Stimulated activated CD4-positive, alpha-beta T cell treated with anti-CD3 and anti-CD28 coated beads, Interleukin-12 subunit alpha, Interleukin-12 subunit beta, amount 100 ng/mL, for 48 hours (primary cell): ENCODE measurements around the gene AAK1.

ENCODE experiments used
- DNase-seq, 3 donors: peaks; one replicate each; pipeline ENCODE4 v3.0.0-alpha.2; 2020; ENCODE audit warnings: low read depth in 2 of 3, low spot score in 1 of 3

The AAK1 gene

GRCh38 chr2:69603146-69603743 lies 40.3 kb downstream of the AAK1 start:
- DNase-seq, result no peak

- DNase-seq, result no peak
Measured at GRCh38 chr2:69601179-69601612, 42.3 kb downstream of the AAK1 start.

GRCh38 chr2:69600425-69600824 lies 43.1 kb downstream of the AAK1 start:
- no peak for DNase-seq

DNA sequence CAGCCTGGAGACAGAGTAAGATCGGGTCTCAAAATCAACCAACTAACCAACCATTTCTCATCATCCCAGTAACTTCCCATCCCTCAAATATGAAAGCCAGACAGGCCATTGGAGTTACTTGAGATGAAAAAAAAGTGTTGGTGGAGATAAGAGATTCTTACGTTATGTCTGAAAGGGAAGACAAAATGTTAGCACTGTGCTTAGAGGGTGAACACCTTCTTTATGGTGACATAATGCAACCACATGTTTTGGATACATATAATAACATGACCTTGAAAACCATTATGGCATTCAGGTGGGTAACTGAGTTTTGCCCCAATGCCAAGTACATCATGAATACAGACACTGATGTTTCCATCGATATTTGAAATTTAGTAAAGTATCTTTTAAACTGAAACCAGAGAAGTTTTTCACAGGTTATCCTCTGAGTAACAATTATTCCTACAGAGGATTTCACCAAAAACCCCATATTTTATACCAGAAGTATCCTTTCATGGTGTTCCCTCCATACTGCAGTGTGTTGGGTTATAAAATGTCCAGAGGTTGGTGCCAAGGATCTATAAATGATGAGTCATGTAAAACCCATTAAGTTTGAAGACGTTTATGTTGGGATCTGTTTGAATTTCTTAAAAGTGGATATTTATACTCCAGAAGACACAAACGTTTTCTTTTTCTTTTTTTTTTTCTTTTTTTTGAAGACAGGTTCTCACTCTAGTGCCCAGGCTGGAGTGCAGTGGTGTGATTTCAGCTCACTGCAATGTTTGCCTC lies 45.5 kb downstream of the AAK1 start:
- DNase-seq, result no peak

DNA sequence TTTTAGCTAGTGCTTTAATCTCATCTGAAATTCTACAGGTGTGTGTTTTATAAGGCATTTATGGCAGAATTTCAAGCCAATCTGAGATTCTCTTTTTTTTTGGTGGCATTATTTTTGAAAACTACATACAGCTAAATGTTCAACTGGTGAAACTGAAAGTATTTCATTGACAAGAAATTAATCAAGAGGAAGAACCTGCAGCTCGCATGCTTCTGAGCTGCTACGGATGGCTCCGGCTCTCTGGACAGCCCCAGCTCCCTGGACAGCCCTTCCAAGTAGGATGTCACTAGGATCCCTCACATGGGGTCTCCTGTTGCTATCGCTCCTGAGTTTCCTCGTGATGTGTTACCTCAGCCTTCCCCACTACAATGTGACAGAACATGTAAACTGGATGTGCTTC lies 46.4 kb downstream of the AAK1 start:
- no peak for DNase-seq

GRCh38 chr2:69594341-69594740 lies 49.2 kb downstream of the AAK1 start:
- no peak for DNase-seq

DNA sequence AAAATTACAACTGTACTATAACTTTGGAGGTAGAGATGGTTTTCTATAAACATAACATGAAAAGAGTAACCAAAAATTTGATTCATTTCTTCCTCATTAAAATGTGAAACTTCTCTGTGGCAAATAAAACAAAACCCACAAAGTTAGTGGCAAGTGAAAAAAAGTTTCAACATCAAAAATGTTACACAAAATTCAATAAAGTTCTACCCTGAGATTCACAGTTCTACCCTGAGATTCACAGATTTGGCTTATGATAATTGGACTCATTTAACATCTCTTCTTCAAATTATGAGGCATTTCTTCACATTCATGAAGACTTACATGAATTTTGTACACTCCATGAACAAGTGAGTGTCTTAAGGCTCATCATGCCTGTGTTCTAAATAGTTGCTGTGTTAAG lies 51.0 kb downstream of the AAK1 start:
- no peak for DNase-seq

GRCh38 chr2:69589973-69590652 lies 53.4 kb downstream of the AAK1 start:
- DNase-seq, result no peak

GRCh38 chr2:69588945-69589344 lies 54.6 kb downstream of the AAK1 start:
- DNase-seq, result no peak

DNA sequence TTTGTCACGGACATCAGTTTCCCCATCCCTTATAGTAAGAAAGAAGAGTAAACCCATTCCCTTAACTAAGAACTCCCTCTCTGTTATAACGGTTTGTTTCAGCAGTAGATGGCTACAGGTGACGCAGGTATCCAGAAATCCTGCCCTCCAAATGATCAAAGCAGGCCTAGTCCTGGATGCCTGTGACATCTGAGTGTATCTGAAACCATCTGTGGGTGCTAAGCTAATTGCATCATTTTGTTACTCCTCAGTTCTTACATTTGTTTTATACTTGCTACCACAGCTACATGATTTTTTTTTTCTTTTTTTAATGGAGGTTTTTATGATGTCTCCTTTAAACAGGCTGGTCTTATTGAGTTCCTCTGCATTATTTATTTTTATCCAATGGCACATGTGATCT lies 55.1 kb downstream of the AAK1 start:
- DNase-seq, result no peak

DNA sequence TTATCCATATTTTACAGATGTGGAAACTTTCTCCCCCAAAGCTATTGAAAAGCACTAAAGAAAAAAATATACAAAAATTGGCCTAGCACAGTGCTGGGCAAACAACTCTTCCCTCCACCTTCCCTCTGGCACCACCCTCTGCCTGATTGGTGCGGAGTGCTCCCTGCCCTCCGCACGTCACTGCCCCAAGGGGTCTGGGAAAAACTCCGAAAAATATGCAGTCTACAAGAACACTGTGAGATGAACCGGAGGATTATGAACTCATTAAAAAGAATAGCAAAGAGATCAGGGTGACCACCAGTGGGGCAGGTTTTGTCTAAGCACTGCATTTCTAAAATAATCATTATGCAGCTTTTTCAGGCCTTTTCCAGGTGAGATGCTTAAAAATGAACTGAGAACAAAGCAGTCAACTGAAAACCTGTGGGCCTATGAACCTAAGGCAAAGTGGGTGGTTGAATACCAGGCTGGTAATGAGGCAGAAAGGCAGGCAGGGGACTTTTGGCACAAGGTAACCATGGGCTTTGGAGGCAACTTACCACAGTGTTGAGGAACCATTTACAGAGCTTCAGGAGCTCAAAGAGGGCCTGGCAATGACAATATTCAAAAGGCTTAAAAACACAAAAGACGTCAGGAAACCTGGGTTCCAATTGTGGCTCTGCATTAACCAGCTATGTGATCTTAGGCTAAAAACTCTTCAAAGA lies 57.5 kb downstream of the AAK1 start:
- no peak for DNase-seq

DNA sequence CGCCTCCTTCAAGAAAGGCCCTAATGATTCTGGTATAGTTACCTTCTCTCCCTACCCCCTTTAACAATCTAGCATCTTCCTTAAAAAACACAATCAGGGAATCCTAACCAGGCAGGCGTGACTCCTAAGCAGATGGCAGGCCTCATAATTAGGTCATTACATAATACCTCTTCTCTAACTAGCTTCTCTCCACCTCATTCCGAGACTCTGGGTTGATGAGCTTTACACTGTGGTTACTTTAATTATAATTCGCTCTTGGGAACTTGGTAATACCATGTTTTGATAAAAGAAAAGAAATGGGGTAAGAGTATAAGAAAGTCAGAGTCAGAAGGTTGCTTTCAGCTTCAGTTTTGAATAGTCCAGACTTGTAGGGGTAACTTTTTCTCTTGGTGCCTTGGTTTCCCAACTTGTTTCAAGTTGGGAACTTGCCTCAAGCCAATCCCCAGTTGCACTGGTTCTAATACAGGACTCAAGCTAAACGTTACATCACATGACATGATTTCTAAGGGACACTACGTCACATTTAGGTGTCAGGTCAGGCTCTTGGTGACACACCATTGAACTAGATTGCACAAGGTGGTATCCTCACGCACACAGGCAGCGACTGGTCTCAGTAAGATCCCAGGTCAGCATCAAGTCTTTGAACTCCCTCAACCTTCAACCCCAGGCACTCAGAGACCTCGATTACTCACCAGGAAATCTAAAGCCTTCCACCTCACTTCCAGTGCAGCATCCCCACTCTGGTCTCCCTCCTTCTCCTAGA lies 59.2 kb downstream of the AAK1 start:
- DNase-seq, result no peak

DNA sequence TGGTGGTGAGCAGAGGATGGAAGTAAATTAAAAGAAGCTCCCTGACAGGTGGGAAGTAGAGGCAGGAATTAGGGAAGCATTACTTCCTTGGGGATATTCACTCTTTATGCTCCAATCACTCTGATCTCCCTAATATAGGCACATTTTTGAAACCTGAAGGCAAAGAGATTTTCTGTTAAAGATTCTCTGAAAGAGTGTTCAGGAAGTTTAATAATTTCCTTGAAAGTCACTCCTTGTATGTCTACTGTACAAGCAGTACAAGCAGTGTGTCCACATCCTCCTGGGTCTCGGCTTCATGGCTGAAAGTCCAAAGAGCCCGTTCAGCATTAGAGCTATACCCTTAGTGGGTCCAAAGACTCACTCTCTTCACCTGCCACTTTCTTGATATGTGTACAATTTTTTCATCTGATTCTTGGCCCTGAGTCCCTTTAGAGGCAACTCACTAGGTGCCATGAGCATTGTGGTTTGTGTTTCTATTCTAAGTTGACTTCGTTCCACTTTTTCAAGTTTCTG lies 60.2 kb downstream of the AAK1 start:
- no peak for DNase-seq

DNA sequence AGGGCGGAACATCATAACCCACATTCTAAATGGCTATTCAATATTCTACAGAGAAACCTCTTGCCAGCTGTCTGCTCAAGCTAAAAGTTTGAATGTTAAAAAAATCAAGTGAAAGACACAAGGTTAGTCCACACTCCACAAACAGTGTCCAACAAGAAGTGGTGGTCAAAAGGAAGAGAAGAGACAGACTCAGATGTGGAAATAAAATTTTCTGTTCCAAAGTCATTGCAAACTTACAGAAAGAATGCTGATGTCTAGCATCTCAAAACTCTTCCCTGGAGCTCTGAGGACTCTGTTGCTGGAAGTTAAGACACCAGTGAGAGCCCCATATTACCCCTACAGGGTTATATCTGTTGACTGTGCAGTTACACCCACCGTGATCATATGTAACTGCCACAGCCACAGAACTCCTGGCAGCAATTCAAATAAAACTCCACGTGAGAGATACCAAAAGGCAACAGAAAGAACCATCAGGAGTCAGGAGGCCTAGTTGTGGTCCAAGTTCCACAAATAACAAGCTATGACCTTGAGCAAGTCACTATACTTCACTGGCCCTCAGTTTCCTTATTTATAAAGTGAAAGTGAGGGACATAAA lies 60.9 kb downstream of the AAK1 start:
- DNase-seq, result no peak

DNA sequence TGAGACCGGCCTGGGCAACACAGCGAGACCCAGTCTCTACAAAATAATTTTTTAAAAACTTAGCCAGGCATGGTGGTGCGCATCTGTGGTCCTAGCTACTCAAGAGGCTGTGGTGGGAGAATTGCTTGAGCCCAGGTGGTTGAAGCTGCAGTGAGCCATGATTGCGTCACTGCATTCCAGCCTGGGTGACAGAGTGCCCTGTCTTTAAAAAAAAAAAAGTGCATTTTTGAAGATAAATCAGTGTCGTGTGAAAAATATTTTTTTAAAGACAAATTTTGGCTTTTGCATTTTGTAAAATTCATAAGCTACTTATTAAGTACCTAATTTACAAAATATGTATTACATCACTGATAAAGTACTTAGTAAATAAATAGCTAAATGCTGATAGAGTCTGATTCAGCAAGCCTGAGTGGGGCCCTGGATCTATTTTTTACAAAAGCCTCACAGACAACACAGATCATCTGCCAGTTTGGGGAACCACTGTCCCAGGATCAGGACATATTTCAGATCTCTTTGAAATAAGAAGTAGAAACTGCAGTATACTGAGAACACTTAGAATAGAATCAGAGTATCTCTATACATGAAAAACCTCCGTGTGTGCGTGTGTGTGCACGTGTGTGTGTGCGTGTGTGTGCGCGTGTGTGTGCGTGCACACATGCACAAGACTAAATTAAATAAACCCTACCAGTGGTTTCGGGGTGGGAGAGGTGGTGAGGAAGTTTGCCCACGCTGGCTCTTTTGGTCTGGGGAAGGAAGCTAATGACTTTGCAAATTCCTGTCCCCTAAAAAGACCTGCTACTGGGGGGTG lies 61.6 kb downstream of the AAK1 start:
- no peak for DNase-seq

- DNase-seq, result no peak
Measured at GRCh38 chr2:69580486-69580885, 63.1 kb downstream of the AAK1 start.

DNA sequence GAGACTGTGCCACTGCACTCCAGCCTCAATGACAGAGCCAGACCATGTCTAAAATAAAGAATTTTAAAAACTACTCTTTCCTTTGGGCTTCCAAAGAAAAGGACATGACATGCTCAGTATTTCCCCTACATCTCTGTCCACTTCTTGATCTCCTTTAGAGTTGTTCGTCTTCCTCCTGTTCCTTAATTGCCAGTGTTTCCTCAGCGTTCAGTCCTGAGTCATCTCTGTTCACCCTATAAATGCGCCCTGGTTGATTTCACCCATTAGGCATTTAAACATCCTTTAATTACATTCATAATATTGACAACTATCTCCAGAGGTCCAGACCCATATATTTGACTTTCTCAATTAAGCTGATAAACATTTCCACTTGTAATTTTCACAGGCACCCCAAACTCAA lies 64.0 kb downstream of the AAK1 start:
- DNase-seq, result no peak

- DNase-seq, result no peak
Measured at GRCh38 chr2:69578198-69578540, 65.4 kb downstream of the AAK1 start.

GRCh38 chr2:69577467-69578197 lies 65.9 kb downstream of the AAK1 start:
- no peak for DNase-seq
